HG02981 (cell line): ENCODE results near the gene EMP3.
"Not testable (repeated sequence)": the region's sequence is repeated elsewhere in the genome, so short reads cannot be mapped to it uniquely, and the experiment has no call there.

Source experiments
- ATAC-seq: cut with Tn5 transposase; IDR thresholded peaks from one replicate; pipeline ENCODE4 v1.9.1; 2021; ENCODE audit warnings: mild to moderate bottlenecking, moderate library complexity; ENCODE audit not compliant: unreplicated experiment

EMP3 gene

GRCh38 chr19:48371367-48371766, 46.0 kb downstream of the EMP3 start:
- ATAC-seq = no peak

- not testable (repeated sequence) for ATAC-seq
Measured at GRCh38 chr19:48371771-48372170, 46.4 kb downstream of the EMP3 start.

DNA sequence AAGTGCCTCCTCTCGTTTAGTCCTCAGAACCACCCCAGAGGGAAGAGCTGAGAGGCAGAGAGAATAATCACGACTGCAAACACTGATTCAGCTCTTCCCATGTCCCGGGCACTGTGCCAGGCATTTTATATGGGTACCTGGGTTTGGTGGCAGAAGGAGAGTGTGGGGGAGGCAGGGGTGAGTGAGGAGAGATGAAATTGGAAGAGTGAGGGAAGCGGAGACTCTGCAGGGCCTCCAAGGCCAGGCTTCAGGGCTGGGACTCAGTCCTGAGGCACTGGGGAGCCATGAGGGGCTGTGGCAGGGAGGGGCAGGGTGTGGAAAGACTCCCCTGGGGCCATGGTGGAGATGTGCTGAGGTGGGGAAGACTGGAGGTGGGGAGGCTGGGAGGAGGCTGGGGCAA, 47.6 kb downstream of the EMP3 start:
- no peak for ATAC-seq

DNA sequence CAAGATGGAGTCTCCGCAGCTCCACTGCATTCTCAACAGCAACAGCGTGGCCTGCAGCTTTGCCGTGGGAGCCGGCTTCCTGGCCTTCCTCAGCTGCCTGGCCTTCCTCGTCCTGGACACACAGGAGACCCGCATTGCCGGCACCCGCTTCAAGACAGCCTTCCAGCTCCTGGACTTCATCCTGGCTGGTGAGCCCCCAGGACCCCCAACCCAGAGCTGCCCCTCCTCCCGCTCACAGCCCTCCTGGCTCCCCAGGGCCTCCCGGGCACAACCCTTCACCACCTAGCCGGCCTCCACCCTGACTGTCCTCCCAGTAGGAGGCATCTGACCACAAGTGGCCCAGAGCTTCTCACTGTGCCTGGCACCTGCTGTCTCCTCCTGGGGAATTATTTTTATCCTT, 48.2 kb downstream of the EMP3 start:
- no peak for ATAC-seq

- ATAC-seq = no peak
Measured at GRCh38 chr19:48378194-48378570, 52.8 kb downstream of the EMP3 start.

DNA sequence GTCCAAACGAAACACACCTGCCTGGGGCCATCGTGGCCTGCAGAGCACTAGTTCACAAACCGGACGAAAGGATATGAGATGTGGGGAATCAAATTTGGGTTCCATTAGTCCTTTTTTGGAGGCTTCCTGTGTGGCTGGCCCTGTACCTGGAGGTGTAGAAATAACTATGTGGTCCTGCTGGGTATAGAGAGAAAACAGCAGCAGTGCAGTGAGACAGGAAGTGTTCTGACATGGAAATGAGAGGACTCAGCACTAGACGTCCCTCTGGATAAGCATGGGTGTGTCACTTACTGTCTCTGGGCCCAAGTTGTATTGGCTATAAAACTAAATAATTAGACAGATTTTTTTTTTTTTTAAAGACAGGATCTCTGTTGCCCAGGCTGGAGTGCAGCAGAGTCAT, 53.7 kb downstream of the EMP3 start:
- ATAC-seq = no peak
